Transverse colon (tissue), 3 donors: ENCODE data around the gene ACBD6.

Experiments used
- POLR2A ChIP-seq: fragments of 450-650 bp; IDR thresholded peaks from one replicate; pipeline ENCODE4 v1.6.1; 2016; ENCODE audit warnings: antibody characterized with exemption, mild to moderate bottlenecking, moderate library complexity
- TF ChIP-seq, protein P1 (sequence below), 5 experiments: fragments of 200-600 bp in 3 of 5; fragments of 450-650 bp in 2 of 5; sonication (generic) in 3 of 5; IDR thresholded peaks; 1 replicate in 2 of 5; 2 replicates in 3 of 5; pipeline ENCODE4 v1.5.1; 2016 to 2017; ENCODE audit warnings: antibody characterized with exemption in 5 of 5, inconsistent platforms in 3 of 5, mild to moderate bottlenecking in 2 of 5, moderate library complexity in 1 of 5

DNA sequence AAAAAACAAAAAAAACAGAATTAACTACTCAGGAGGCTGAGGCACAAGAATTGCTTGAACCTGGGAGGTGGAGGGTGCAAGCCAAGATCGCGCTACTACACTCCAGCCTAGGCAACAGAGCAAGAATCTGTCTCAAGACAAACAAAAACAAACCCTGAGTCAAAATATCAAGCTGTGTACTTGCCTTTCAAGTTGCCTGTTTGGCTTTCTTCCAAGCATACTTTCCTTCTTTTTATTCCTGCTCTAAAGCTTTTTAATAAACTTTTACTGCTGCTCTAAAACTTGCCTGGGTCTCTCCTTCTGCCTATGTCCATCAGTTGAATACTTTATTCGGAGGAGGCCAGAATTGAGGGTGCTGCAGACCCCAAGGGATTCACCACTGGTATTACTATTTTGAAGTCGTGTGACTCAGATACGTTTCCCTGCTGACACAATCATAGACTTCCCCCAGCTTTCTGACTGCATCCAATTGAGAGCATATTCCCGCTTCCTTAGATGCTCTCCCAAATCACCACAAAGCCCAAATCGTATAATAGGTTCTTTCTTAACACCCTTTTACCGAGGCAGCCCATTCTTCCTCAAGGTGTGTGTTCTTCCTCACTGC, 3.5 kb upstream of the ACBD6 start:
- TF ChIP-seq POLR2A, result no peak
- TF ChIP-seq, protein P1, sequence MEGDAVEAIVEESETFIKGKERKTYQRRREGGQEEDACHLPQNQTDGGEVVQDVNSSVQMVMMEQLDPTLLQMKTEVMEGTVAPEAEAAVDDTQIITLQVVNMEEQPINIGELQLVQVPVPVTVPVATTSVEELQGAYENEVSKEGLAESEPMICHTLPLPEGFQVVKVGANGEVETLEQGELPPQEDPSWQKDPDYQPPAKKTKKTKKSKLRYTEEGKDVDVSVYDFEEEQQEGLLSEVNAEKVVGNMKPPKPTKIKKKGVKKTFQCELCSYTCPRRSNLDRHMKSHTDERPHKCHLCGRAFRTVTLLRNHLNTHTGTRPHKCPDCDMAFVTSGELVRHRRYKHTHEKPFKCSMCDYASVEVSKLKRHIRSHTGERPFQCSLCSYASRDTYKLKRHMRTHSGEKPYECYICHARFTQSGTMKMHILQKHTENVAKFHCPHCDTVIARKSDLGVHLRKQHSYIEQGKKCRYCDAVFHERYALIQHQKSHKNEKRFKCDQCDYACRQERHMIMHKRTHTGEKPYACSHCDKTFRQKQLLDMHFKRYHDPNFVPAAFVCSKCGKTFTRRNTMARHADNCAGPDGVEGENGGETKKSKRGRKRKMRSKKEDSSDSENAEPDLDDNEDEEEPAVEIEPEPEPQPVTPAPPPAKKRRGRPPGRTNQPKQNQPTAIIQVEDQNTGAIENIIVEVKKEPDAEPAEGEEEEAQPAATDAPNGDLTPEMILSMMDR (IDR thresholded peaks at IDR 0.05), result no peak
